Measurements from ENCODE around the gene TEDC1. TPM values are rescaled to one million over a fixed set of nuclear protein-coding genes. Genes with fewer than 3 reads are reported as not detected.

The TEDC1 gene
- polyA plus RNA-seq, 1 experiment, result 6.4 TPM

- TF ChIP-seq CTCF (IDR thresholded peaks at IDR 0.05; ENCODE audit: insufficient read depth, low read depth, low read length), result no peak
- ChIA-PET CTCF (no interaction called here), POLR2A (no interaction called here)
- no peaks in the 10 kb centered on the region for H3K36me3 ChIP-seq (ENCODE audit: control insufficient read depth, insufficient read depth, low read length)
- no peak overlapping the region for H3K4me3 ChIP-seq (ENCODE audit: low read depth, low read length)
- DNase-seq (ENCODE audit: low read depth), result no peak
- H3K27me3 ChIP-seq (ENCODE audit: control insufficient read depth, insufficient read depth, low read length), result no peaks in the 10 kb centered on the region; the same call in 1 of the 2 replicates
Measured at GRCh38 chr14:105505101-105505500, 14.1 kb downstream of the TEDC1 start.

GRCh38 chr14:105507247-105507646, 16.2 kb downstream of the TEDC1 start:
- ChIA-PET POLR2A (no interaction called here), CTCF (interaction anchor here (1.2 to 1.3 kb wide), 2 partner anchors 10 to 137 kb away, joined by 3 to 4 read pairs; no protein-coding TSS in a partner anchor)
- H3K4me3 ChIP-seq (ENCODE audit: low read depth, low read length), result no peak overlapping the region
- no peaks in the 10 kb centered on the region for H3K36me3 ChIP-seq (ENCODE audit: control insufficient read depth, insufficient read depth, low read length)
- no peak for TF ChIP-seq CTCF (IDR thresholded peaks at IDR 0.05; ENCODE audit: insufficient read depth, low read depth, low read length)
- no peaks in the 10 kb centered on the region; the same call in 1 of the 2 replicates for H3K27me3 ChIP-seq (ENCODE audit: control insufficient read depth, insufficient read depth, low read length)
- no peak for DNase-seq (ENCODE audit: low read depth)

GRCh38 chr14:105508069-105508468, 17.0 kb downstream of the TEDC1 start:
- Histone ChIP-seq H3K36me3 (ENCODE audit: control insufficient read depth, insufficient read depth, low read length) (no peaks in the 10 kb centered on the region), H3K27me3 (ENCODE audit: control insufficient read depth, insufficient read depth, low read length) (no peaks in the 10 kb centered on the region; the same call in 1 of the 2 replicates), H3K4me3 (ENCODE audit: low read depth, low read length) (no peak overlapping the region)
- no peak for TF ChIP-seq CTCF (IDR thresholded peaks at IDR 0.05; ENCODE audit: insufficient read depth, low read depth, low read length)
- CTCF ChIA-PET, result interaction anchor here (1.3 kb wide), 1 partner anchor 9 kb away, joined by 3 read pairs; no protein-coding TSS in a partner anchor
- POLR2A ChIA-PET, result no interaction called here
- DNase-seq (ENCODE audit: low read depth), result no peak

GRCh38 chr14:105508601-105509000, 17.6 kb downstream of the TEDC1 start:
- DNase-seq (ENCODE audit: low read depth), result no peak
- no peak overlapping the region for H3K4me3 ChIP-seq (ENCODE audit: low read depth, low read length)
- no peaks in the 10 kb centered on the region; the same call in 1 of the 2 replicates for H3K27me3 ChIP-seq (ENCODE audit: control insufficient read depth, insufficient read depth, low read length)
- H3K36me3 ChIP-seq (ENCODE audit: control insufficient read depth, insufficient read depth, low read length), result no peaks in the 10 kb centered on the region
- ChIA-PET POLR2A (no interaction called here), CTCF (no interaction called here)
- TF ChIP-seq CTCF (IDR thresholded peaks at IDR 0.05; ENCODE audit: insufficient read depth, low read depth, low read length), result no peak

- TF ChIP-seq CTCF (IDR thresholded peaks at IDR 0.05; ENCODE audit: insufficient read depth, low read depth, low read length), result no peak
- ChIA-PET POLR2A (no interaction called here), CTCF (interaction anchor here (1.1 to 1.3 kb wide), 4 partner anchors 10 to 36 kb away, joined by 3 read pairs; no protein-coding TSS in a partner anchor)
- H3K4me3 ChIP-seq (ENCODE audit: low read depth, low read length), result no peak overlapping the region
- no peak for DNase-seq (ENCODE audit: low read depth)
- H3K36me3 ChIP-seq (ENCODE audit: control insufficient read depth, insufficient read depth, low read length), result no peaks in the 10 kb centered on the region
- H3K27me3 ChIP-seq (ENCODE audit: control insufficient read depth, insufficient read depth, low read length), result peaks cover 2% of the 10 kb centered on the region; the same call in 1 of the 2 replicates
Measured at GRCh38 chr14:105517096-105517495, 26.1 kb downstream of the TEDC1 start.

Measured in BJ (cell line).